Ovary (tissue), 9 donors: ENCODE measurements around the gene SMARCA4. TPM values are rescaled to one million over a fixed set of nuclear protein-coding genes. Genes with fewer than 3 reads are reported as not detected.
A peak's percentile ranks its signal among the peaks of the same experiment; 100 is the strongest.

Experiments
- DNase-seq, 5 donors: peaks; one replicate each; pipeline ENCODE4 v3.0.0-alpha.2; 2019 to 2020
- H3K27ac ChIP-seq, 2 donors: fragments of 200-600 bp; one replicate each; pipeline versions ENCODE4 v1.5.1 to v1.8.0; 2019 to 2022
- H3K27me3 ChIP-seq: fragments of 200-600 bp; one replicate; pipeline ENCODE4 v1.8.0; 2022
- H3K36me3 ChIP-seq: fragments of 200-600 bp; sonication (generic); one replicate; pipeline ENCODE4 v1.5.1; 2019
- H3K4me1 ChIP-seq: one replicate; pipeline ENCODE4 v1.8.1; 2013; ENCODE audit warnings: mild to moderate bottlenecking, moderate library complexity; ENCODE audit not compliant: insufficient read depth
- H3K4me3 ChIP-seq: fragments of 200-600 bp; sonication (generic); one replicate; pipeline ENCODE4 v1.5.1; 2017
- H3K9me3 ChIP-seq, 2 donors: fragments of 200-600 bp in 1 of 2; sonication (generic) in 1 of 2; one replicate each; pipeline versions ENCODE4 v1.5.1 to v1.8.1; 2013 to 2019; ENCODE audit warnings: mild to moderate bottlenecking in 1 of 2, moderate library complexity in 1 of 2
- CTCF ChIP-seq, 3 donors: fragments of 450-650 bp in 2 of 3; fragments of 200-600 bp in 1 of 3; IDR thresholded peaks; one replicate each; pipeline versions ENCODE4 v1.5.1 to v1.8.0; 2016 to 2022; ENCODE audit warnings: antibody characterized with exemption in 3 of 3, mild to moderate bottlenecking in 1 of 3
- EP300 ChIP-seq: sonication (generic); formaldehyde crosslinking; IDR thresholded peaks from one replicate; pipeline ENCODE4 v1.6.1; 2017; ENCODE audit warnings: antibody characterized with exemption
- POLR2A ChIP-seq: fragments of 450-650 bp; IDR thresholded peaks from one replicate; pipeline ENCODE4 v1.6.1; 2017; ENCODE audit warnings: antibody characterized with exemption, mild to moderate bottlenecking, moderate library complexity
- WGBS, 3 donors: extraction: QIAGEN DNeasy Blood & Tissue Kit in 1 of 3; methylation state at CpG; one replicate each; pipeline versions ENCODE4 v1.1.5 to v1.1.7; 2013 to 2017; 5-methylcytosine and 5-hydroxymethylcytosine counted together
- intact Hi-C, 4 donors: fragments of 100-400 bp; cut with DNase I; formaldehyde crosslinking; loops; one replicate each; pipeline versions ENCODE4 v1.11.0 to v1.15.1; 2022 to 2023
- polyA plus RNA-seq, 2 donors: library from polyadenylated mRNA; stranded (reverse); fragments of 200-250 nt in 1 of 2; fragments of 350-450 nt in 1 of 2; fragmentation: Illumina TruSeq in 1 of 2; extraction: RNeasy Lipid Tissue Mini Kit (QIAGEN cat#74804) in 1 of 2; gene quantifications; one replicate each; pipeline ENCODE4 v1.2.3, GENCODE V29; 2013 to 2014
- total RNA-seq, 7 donors: library from RNA; depleted of rRNA in 2 of 7; stranded (reverse); fragments of >200 nt in 2 of 7; fragmentation: NEBNext Ultra II Directional in 3 of 7; extraction: Animal tissue kit (Norgen Biotek cat#: 25700) in 3 of 7; gene quantifications; one replicate each; pipeline versions ENCODE4 v1.1.0 to v1.2.4, GENCODE V29; 2016 to 2023
- donor health status: DM: no; HTN: no; CAD: no; lungs with moderate emphysema.
- donor health status: DM: no; HTN: no; CAD: no.
- donor health status: Bipolar disorder and iron deficiency.
- donor health status: DM: yes; HTN: yes; CAD: no.
- donor health status: DM: no; HTN: no; CAD: no.
- donor health status: DM: yes; HTN: yes; CAD: no.

The SMARCA4 gene
- total and polyA plus RNA-seq, 9 donors, result 32.1 to 96.7 (median 68.3) TPM

DNA sequence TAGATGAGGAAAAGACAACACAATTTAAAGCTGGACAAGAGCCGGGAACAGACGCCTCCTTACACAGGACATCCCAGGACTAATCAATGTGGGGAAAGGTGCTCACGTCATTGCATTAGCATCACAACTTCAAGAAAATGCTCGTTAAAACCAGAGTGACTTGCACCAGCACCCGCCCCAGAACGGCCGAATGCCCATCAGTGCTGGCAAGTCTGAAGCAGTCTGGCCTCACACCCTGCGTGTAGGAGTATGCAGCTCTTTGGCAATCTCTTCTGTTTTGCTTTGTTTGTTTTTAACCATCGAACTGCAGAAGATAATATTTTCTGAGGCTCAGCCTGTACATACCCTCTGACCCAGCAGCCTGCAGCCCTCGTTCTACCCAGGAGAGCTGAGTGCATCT, 83.6 kb downstream of the SMARCA4 start:
- no peaks in the 10 kb centered on the region for H3K9me3 ChIP-seq
- peaks cover 6% of the 10 kb centered on the region for H3K4me1 ChIP-seq
- 15 to 24% (median 18%) methylated on average over 10 of the region's 10 CpGs for WGBS, 3 donors
- H3K27me3 ChIP-seq, result no peaks in the 10 kb centered on the region
- peak overlapping the region; percentile 35 for H3K27ac ChIP-seq
- TF ChIP-seq POLR2A (no peak), EP300 (no peak), CTCF (IDR thresholded peaks at IDR 0.05) (no peak)
- intact Hi-C loops, result no loop called here
- peak; percentile 33 to 77 (median 54) for DNase-seq
- H3K36me3 ChIP-seq, result no peaks in the 10 kb centered on the region
- no peak overlapping the region for H3K4me3 ChIP-seq

DNA sequence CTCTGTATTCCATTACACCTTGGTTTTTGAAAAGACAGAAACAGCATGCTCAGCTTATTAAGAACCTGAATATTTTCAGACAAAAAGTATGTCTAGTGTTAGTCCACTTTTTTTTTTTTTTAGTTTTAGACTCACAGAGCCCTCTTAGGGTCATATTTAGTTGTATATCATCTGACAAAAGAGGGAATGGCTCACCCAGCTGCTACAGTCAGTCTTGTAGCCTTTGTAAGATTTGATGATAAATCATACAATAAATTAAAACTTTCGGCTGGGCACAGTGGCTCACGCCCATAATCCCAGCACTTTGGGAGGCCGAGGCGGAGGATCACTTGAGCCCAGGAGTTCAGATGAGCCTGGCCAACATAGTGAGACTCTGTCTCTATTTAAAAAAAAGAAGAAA, 84.7 kb downstream of the SMARCA4 start:
- Histone ChIP-seq H3K9me3 (no peaks in the 10 kb centered on the region), H3K27ac (no peak overlapping the region), H3K36me3 (no peaks in the 10 kb centered on the region), H3K27me3 (no peaks in the 10 kb centered on the region), H3K4me1 (peaks cover 6% of the 10 kb centered on the region), H3K4me3 (no peak overlapping the region)
- intact Hi-C loops, result no loop called here
- TF ChIP-seq EP300 (no peak), POLR2A (no peak)
- DNase-seq, result no peak
- 77 to 96% (median 93%) methylated on average over 4 of the region's 4 CpGs for WGBS, 3 donors

DNA sequence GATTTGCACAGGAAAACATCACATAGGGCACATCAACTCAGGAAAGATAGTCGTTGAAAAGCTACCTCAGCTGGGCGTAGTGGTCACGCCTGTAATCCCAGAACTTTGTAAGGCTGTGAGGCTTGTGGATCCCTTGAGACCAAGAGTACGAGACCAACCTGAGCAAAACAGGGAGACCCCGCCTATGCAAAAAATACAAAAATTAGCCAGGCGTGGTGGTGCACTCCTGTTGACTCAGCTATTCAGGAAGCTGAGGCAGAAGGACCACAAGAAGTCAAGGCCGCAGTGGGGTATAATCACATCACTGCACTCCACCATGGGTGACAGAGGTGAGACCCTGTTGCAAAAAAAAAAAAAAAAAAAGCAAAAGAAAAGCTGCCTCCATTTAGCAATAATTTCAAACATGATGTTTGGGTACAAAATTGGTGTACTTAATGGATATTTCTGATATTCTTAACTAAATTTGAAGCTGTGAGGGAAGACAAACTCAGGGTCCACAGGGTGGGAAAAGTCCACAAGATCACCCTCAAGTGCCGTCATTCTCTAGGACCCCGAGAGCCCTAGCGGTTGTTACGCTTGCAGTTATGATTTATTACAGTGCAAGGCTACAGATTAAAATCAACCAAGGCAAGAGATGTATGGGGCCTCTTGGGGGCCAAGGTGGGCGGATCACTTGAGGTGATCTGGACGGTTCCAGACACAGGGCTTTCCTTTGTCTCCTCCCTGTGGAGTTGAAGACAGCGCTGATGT, 86.0 kb downstream of the SMARCA4 start:
- H3K27me3 ChIP-seq, result no peaks in the 10 kb centered on the region
- no peaks in the 10 kb centered on the region for H3K36me3 ChIP-seq
- 91 to 95% (median 95%) methylated on average over 14 of the region's 14 CpGs for WGBS, 3 donors
- H3K4me1 ChIP-seq, result peaks cover 6% of the 10 kb centered on the region
- no peaks in the 10 kb centered on the region for H3K9me3 ChIP-seq
- TF ChIP-seq CTCF (IDR thresholded peaks at IDR 0.05), result no peak
- TF ChIP-seq EP300, result no peak
- no peak for TF ChIP-seq POLR2A
- no peak for DNase-seq
- no peak overlapping the region for H3K27ac ChIP-seq
- intact Hi-C loops, result no loop called here
- H3K4me3 ChIP-seq, result no peak overlapping the region

GRCh38 chr19:11047866-11048265, 87.0 kb downstream of the SMARCA4 start:
- H3K36me3 ChIP-seq, result no peaks in the 10 kb centered on the region
- no peaks in the 10 kb centered on the region for H3K9me3 ChIP-seq
- no peaks in the 10 kb centered on the region for H3K27me3 ChIP-seq
- no peak overlapping the region for H3K4me3 ChIP-seq
- intact Hi-C loops, result no loop called here
- no peak for DNase-seq
- no peak overlapping the region for H3K27ac ChIP-seq
- 91 to 98% (median 94%) methylated on average over 4 of the region's 4 CpGs for WGBS, 3 donors
- peaks cover 6% of the 10 kb centered on the region for H3K4me1 ChIP-seq
- TF ChIP-seq POLR2A (no peak), CTCF (IDR thresholded peaks at IDR 0.05) (no peak), EP300 (no peak)
